Lower leg skin (tissue), 4 donors: ENCODE data around the gene PREX1. TPM values are rescaled to one million over a fixed set of nuclear protein-coding genes. Genes with fewer than 3 reads are reported as not detected.

Experiments
- DNase-seq, 2 donors: peaks; one replicate each; pipeline ENCODE4 v3.0.0-alpha.2; 2019; ENCODE audit warnings: low spot score in 2 of 2
- H3K4me3 ChIP-seq: fragments of 200-600 bp; sonication (generic); 2 replicates; pipeline ENCODE4 v1.5.1; 2017; ENCODE audit warnings: mild to moderate bottlenecking, low read depth; ENCODE audit not compliant: poor library complexity, severe bottlenecking
- CTCF ChIP-seq, 3 donors: fragments of 450-650 bp; IDR thresholded peaks; one replicate each; pipeline ENCODE4 v1.5.1; 2016; ENCODE audit warnings: antibody characterized with exemption in 3 of 3, mild to moderate bottlenecking in 3 of 3, moderate library complexity in 2 of 3
- POLR2A ChIP-seq, 2 donors: fragments of 450-650 bp; IDR thresholded peaks; one replicate each; pipeline ENCODE4 v1.6.1; 2016 to 2017; ENCODE audit warnings: antibody characterized with exemption in 2 of 2, mild to moderate bottlenecking in 1 of 2, moderate library complexity in 1 of 2
- WGBS, 2 donors: methylation state at CpG; one replicate each; pipeline ENCODE4 v1.1.5; 2018; 5-methylcytosine and 5-hydroxymethylcytosine counted together
- intact Hi-C: fragments of 100-400 bp; cut with DNase I; formaldehyde crosslinking; loops from one replicate; pipeline ENCODE4 v1.15.0; 2023; ENCODE audit warnings: low total_unique reads
- total RNA-seq, 4 donors: library from RNA; depleted of rRNA; stranded (reverse); fragments of >200 nt; gene quantifications; one replicate each; pipeline ENCODE4 v1.1.0, GENCODE V29; 2016

Gene PREX1
- total RNA-seq, 4 donors from 2014 or later = 5.4 to 18.6 (median 7.9) TPM

- no peak overlapping the region for H3K4me3 ChIP-seq
- intact Hi-C loops = no loop called here
- 48 to 56% methylated on average over 19 of the region's 19 CpGs for WGBS, 2 donors
- TF ChIP-seq POLR2A (IDR thresholded peaks at IDR 0.05) (no peak), CTCF (IDR thresholded peaks at IDR 0.05) (no peak)
- no peak for DNase-seq
Measured at GRCh38 chr20:48686238-48687116, 141.3 kb downstream of the PREX1 start.

GRCh38 chr20:48685300-48685699, 142.5 kb downstream of the PREX1 start:
- no peak overlapping the region for H3K4me3 ChIP-seq
- intact Hi-C loops = no loop called here
- DNase-seq = no peak
- TF ChIP-seq CTCF (IDR thresholded peaks at IDR 0.05) (no peak), POLR2A (IDR thresholded peaks at IDR 0.05) (no peak)
- WGBS, 2 donors = 70 to 84% methylated on average over 8 of the region's 8 CpGs

DNA sequence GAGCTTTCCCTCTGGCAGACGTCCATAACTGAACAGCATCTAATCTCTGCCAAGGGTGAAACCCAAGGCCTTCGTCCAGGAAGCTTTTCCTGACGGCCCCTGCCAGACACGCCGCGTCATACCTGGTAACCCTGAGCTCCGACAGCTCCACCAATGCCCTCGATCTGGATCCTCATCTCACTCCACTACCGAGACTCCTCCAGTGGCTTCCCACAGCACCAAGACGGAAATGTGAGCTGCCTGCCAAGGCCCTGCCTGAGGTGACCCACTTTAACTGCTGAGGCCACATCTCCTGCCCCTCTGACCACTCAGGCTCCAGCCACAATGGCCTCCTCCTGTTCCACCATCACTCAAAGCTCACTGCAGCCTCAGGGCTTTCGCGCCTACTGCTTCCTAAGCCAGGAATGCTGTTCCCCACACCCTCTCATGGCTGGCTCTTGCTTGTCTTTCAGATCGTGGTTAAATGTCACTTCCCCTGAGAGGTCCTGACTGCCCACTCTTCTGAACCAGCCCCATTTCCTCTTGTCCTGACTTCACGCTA, 143.2 kb downstream of the PREX1 start:
- TF ChIP-seq CTCF (IDR thresholded peaks at IDR 0.05) = no peak
- intact Hi-C loops = no loop called here
- 65 to 78% methylated on average over 14 of the region's 14 CpGs for WGBS, 2 donors
- DNase-seq = no peak
- no peak overlapping the region for H3K4me3 ChIP-seq

DNA sequence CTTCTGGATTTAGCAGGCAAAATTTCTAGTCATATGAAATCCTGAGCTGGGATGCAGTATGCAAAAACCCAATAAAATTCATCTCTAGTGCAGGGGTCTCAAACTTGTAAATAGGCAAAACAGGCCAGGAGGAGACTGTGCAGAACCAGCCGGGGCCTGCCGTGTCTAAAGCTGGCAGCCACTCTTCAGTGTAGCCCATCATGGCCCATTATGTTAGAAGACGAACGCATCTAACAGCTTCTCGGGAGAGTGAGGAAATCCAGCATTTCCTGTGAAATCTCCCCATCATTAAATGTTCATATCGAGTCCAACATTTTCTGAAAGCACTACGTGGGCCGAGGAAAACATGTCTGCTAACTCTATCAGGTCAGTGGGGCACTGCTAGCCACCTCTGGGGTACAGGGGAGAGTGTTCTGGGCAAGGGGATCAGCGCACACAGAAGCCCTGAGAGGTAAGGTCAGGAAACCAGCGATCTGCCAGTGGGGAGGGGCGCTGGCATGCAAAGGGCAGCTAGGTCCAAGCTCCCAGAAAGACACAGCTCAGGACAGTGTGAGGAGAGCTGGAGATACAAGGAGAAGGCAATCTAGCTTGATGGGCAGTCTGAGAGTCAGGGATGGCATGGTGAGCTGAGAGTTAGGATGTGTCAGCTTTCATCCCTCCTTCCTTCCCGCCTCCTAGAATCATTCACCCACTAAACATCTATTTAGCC, 144.2 kb downstream of the PREX1 start:
- TF ChIP-seq CTCF (IDR thresholded peaks at IDR 0.05) (no peak), POLR2A (IDR thresholded peaks at IDR 0.05) (no peak)
- 64 to 67% methylated on average over 12 of the region's 12 CpGs for WGBS, 2 donors
- DNase-seq = no peak
- H3K4me3 ChIP-seq = no peak overlapping the region
- intact Hi-C loops = no loop called here

DNA sequence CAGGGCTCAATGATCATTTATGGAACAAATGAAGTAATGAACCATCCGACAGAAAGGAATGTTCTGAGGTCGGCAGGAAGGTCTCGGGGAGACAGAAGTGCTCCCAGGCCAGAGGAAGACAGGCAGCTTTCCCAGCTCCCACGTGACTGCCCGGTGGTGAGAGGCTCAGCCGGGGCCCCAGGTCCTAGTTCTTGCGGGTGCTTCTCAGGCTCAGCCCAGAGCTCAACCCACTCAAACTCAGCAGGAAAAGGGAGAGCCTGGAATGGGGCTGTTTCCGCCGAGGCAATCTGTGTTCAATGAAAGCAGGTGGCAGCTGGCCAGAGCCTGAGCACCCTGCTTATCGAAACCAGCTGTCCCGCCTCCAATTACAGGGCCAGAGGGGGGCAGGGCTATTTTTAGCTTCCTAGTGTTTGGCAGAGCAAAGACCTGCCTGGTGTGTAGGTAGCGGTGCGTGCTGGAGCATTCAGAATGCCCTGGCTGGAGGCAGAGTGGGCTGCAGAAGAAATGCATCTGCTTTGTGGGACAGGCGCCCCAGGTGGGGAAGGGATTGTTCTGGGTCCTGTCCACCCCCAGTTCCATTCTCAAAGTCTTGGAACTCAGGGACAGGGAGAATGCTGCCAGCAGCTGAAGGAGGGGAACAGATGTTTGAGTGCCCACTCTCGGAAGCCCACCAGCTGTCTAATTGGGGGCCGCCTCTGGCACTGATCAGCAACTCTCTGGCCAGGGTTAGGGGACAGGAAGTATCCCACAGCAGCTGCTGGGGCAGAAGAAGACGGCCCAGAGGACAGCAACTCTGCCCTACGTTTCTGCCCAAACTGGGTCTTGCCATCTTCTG, 145.1 kb downstream of the PREX1 start:
- no peak for TF ChIP-seq POLR2A (IDR thresholded peaks at IDR 0.05)
- TF ChIP-seq CTCF (IDR thresholded peaks at IDR 0.05) = no peak
- no peak overlapping the region for H3K4me3 ChIP-seq
- peak in 1 of 2 donors; percentile 51 for DNase-seq
- WGBS, 2 donors = 21 to 28% methylated on average over 18 of the region's 18 CpGs
- intact Hi-C loops = no loop called here
